H1 (cell line): ENCODE measurements around the gene TMEM45A. TPM values are rescaled to one million over a fixed set of nuclear protein-coding genes. Genes with fewer than 3 reads are reported as not detected.

Source experiments
- CTCF ChIA-PET: fragments of 300-600 bp; sonication (Branson Sonifier 250); formaldehyde crosslinking; loops from one replicate; lab custom pipeline; 2021; ENCODE audit not compliant: partially characterized antibody; lab: Charles Lee
- POLR2A ChIA-PET: fragments of 300-600 bp; sonication (Branson Sonifier 250); formaldehyde crosslinking; loops from one replicate; lab custom pipeline; 2021; ENCODE audit warnings: inconsistent platforms; ENCODE audit not compliant: partially characterized antibody; lab: Charles Lee
- DNase-seq, 2 experiments: peaks; one replicate each; pipeline versions ENCODE4 v3.0.0 to v3.0.0-alpha.2; 2010 to 2022; ENCODE audit warnings: low spot score in 2 of 2, low read depth in 1 of 2, mixed read lengths in 1 of 2
- FAIRE-seq: peaks from 2 replicates; lab custom pipeline; 2011; peaks lifted over from hg19 to GRCh38; lab: Jason Lieb, UNC
- H2AFZ ChIP-seq: 2 replicates; pipeline ENCODE4 v1.8.1; 2012; ENCODE audit warnings: low read length, inconsistent platforms
- H2AK5ac ChIP-seq: 2 replicates; pipeline ENCODE4 v1.6.1; 2013; ENCODE audit warnings: low read depth, low read length
- H2BK120ac ChIP-seq: replicated peaks from 2 replicates; pipeline ENCODE3; 2013; ENCODE audit warnings: low read depth, low read length, inconsistent platforms
- H2BK12ac ChIP-seq: 2 replicates; pipeline ENCODE4 v1.6.1; 2013; ENCODE audit warnings: low read depth, low read length
- H2BK15ac ChIP-seq: 2 replicates; pipeline ENCODE4 v1.6.1; 2013; ENCODE audit warnings: low read length
- H2BK20ac ChIP-seq: 2 replicates; pipeline ENCODE4 v1.6.1; 2013; ENCODE audit warnings: low read length
- H2BK5ac ChIP-seq: 2 replicates; pipeline ENCODE4 v1.6.1; 2013; ENCODE audit warnings: low read depth, low read length
- H3K14ac ChIP-seq: 2 replicates; pipeline ENCODE4 v1.6.1; 2013; ENCODE audit warnings: inconsistent platforms; ENCODE audit not compliant: insufficient read length
- H3K18ac ChIP-seq: 2 replicates; pipeline ENCODE4 v1.6.1; 2013; ENCODE audit warnings: low read length; ENCODE audit errors: extremely low read depth
- H3K23ac ChIP-seq: 2 replicates; pipeline ENCODE4 v1.6.1; 2013; ENCODE audit warnings: inconsistent platforms; ENCODE audit not compliant: insufficient read length
- H3K23me2 ChIP-seq: 2 replicates; pipeline ENCODE4 v1.6.1; 2013; ENCODE audit warnings: low read depth, low read length
- H3K27ac ChIP-seq: 2 replicates; pipeline ENCODE4 v1.6.1; 2011; ENCODE audit warnings: low read depth, low read length, inconsistent platforms
- H3K27me3 ChIP-seq, 4 experiments: replicated peaks in 1 of 4; 1 replicate in 1 of 4; 2 replicates in 3 of 4; pipeline versions ENCODE4 v1.6.1 to v1.8.1; 2011 to 2013; ENCODE audit warnings: low read length in 3 of 4, mild to moderate bottlenecking in 3 of 4, inconsistent platforms in 2 of 4, mixed read lengths in 2 of 4, moderate library complexity in 1 of 4; ENCODE audit not compliant: control insufficient read depth in 3 of 4, insufficient read depth in 3 of 4; ENCODE audit errors: extremely low read depth in 1 of 4
- H3K36me3 ChIP-seq, 4 experiments: 2 replicates each; pipeline versions ENCODE4 v1.6.1 to v1.8.1; 2011 to 2013; ENCODE audit warnings: mild to moderate bottlenecking in 4 of 4, low read length in 3 of 4, moderate library complexity in 2 of 4, control low read depth in 1 of 4, inconsistent platforms in 1 of 4; ENCODE audit not compliant: insufficient read depth in 4 of 4, control insufficient read depth in 2 of 4
- H3K4ac ChIP-seq: replicated peaks from 2 replicates; pipeline ENCODE3; 2013; ENCODE audit warnings: low read length, low read depth, mixed read lengths, inconsistent platforms; ENCODE audit not compliant: insufficient read length
- H3K4me1 ChIP-seq, 4 experiments: replicated peaks in 1 of 4; 1 replicate in 1 of 4; 2 replicates in 3 of 4; pipeline versions ENCODE4 v1.6.1 to v1.8.1; 2011 to 2013; ENCODE audit warnings: low read length in 3 of 4, inconsistent platforms in 2 of 4, mixed read lengths in 1 of 4; ENCODE audit not compliant: insufficient read depth in 4 of 4, control insufficient read depth in 3 of 4
- H3K4me2 ChIP-seq, 2 experiments: 2 replicates each; pipeline versions ENCODE4 v1.6.1 to v1.8.1; 2011 to 2013; ENCODE audit warnings: low read depth in 2 of 2, low read length in 2 of 2, control low read depth in 1 of 2, inconsistent platforms in 1 of 2, mild to moderate bottlenecking in 1 of 2; ENCODE audit not compliant: insufficient read depth in 1 of 2
- H3K4me3 ChIP-seq, 4 experiments: fragments of 200-600, 300-600 bp in 1 of 4; sonication (generic), shearing (Covaris generic), sonication (Bioruptor Twin) in 1 of 4; 2 replicates each; pipeline versions ENCODE4 v1.5.1 to v1.8.1; 2011 to 2016; ENCODE audit warnings: low read length in 4 of 4, low read depth in 3 of 4, control low read depth in 2 of 4, inconsistent platforms in 2 of 4, mild to moderate bottlenecking in 2 of 4, mixed read lengths in 1 of 4, moderate library complexity in 1 of 4; ENCODE audit not compliant: insufficient read depth in 2 of 4; ENCODE audit errors: extremely low read depth in 1 of 4
- H3K56ac ChIP-seq: replicated peaks from 2 replicates; pipeline ENCODE3; 2013; ENCODE audit warnings: low read depth, mild to moderate bottlenecking, mixed read lengths, low read length, inconsistent platforms; ENCODE audit not compliant: insufficient read length
- H3K79me1 ChIP-seq: 2 replicates; pipeline ENCODE4 v1.6.1; 2013; ENCODE audit warnings: low read depth, low read length, control low read depth
- H3K79me2 ChIP-seq, 2 experiments: 2 replicates each; pipeline versions ENCODE4 v1.6.1 to v1.8.1; 2012 to 2013; ENCODE audit warnings: low read length in 2 of 2, mild to moderate bottlenecking in 2 of 2, inconsistent platforms in 1 of 2; ENCODE audit not compliant: insufficient read depth in 2 of 2, control insufficient read depth in 1 of 2
- H3K9ac ChIP-seq, 4 experiments: replicated peaks in 1 of 4; 1 replicate in 1 of 4; 2 replicates in 3 of 4; pipeline versions ENCODE4 v1.6.1 to v1.8.1; 2011 to 2013; ENCODE audit warnings: low read depth in 3 of 4, low read length in 3 of 4, control low read depth in 2 of 4, mild to moderate bottlenecking in 2 of 4, moderate library complexity in 2 of 4, inconsistent platforms in 1 of 4; ENCODE audit errors: extremely low read depth in 1 of 4
- H3K9me3 ChIP-seq, 2 experiments: 2 replicates each; pipeline versions ENCODE4 v1.6.1 to v1.8.1; 2012 to 2013; ENCODE audit warnings: mild to moderate bottlenecking in 2 of 2, moderate library complexity in 2 of 2, control low read depth in 1 of 2, inconsistent platforms in 1 of 2, low read depth in 1 of 2, low read length in 1 of 2, mixed read lengths in 1 of 2; ENCODE audit not compliant: insufficient read depth in 2 of 2
- H4K20me1 ChIP-seq, 2 experiments: replicated peaks in 1 of 2; 2 replicates each; pipeline versions ENCODE3 to v1.8.1; 2011 to 2013; ENCODE audit warnings: inconsistent platforms in 2 of 2, low read length in 2 of 2, mild to moderate bottlenecking in 1 of 2; ENCODE audit not compliant: insufficient read depth in 2 of 2, control insufficient read depth in 1 of 2
- H4K5ac ChIP-seq: 2 replicates; pipeline ENCODE4 v1.6.1; 2013; ENCODE audit warnings: low read length, low read depth, mixed read lengths, inconsistent platforms; ENCODE audit not compliant: insufficient read length
- H4K8ac ChIP-seq: 2 replicates; pipeline ENCODE4 v1.8.0; 2013; ENCODE audit warnings: mild to moderate bottlenecking, moderate library complexity, low read length, inconsistent platforms; ENCODE audit not compliant: insufficient read depth; ENCODE audit errors: extremely low read depth
- H4K91ac ChIP-seq: replicated peaks from 2 replicates; pipeline ENCODE3; 2013; ENCODE audit warnings: low read length, mixed read lengths, inconsistent platforms; ENCODE audit not compliant: insufficient read length
- BCL11A ChIP-seq, 2 experiments: IDR thresholded peaks; one replicate each; pipeline ENCODE4 v1.6.1; 2011; ENCODE audit warnings: low read depth in 2 of 2, low read length in 2 of 2, mild to moderate bottlenecking in 2 of 2
- WGBS, 2 experiments: shearing (Covaris generic) in 1 of 2; methylation state at CpG; one replicate each; pipeline versions ENCODE4 v1.1.6 to v1.1.7; 2013 to 2015; ENCODE audit warnings: low lambda C conversion rate in 2 of 2, mixed read lengths in 2 of 2, inconsistent platforms in 1 of 2, low coverage in 1 of 2, missing lambda C conversion rate in 1 of 2; ENCODE audit not compliant: insufficient replicate concordance in 2 of 2, insufficient coverage in 1 of 2, insufficient read length in 1 of 2; ENCODE audit errors: extremely low coverage in 1 of 2, missing lambda C conversion rate in 1 of 2; 5-methylcytosine and 5-hydroxymethylcytosine counted together
- polyA plus RNA-seq, 7 experiments: library from polyadenylated mRNA; depleted of rRNA in 3 of 7; stranded (reverse) in 5 of 7; unstranded in 2 of 7; fragments of >200 nt in 5 of 7; fragments of 200-250 nt in 2 of 7; gene quantifications; 1 replicate in 5 of 7; 2 replicates in 1 of 7; 4 replicates in 1 of 7; pipeline versions ENCODE4 v1.2.1 to v1.2.3, GENCODE V29; 2011 to 2013; ENCODE audit warnings: missing spikeins in 2 of 7, mixed read lengths in 2 of 7
- total RNA-seq: library from RNA; stranded (reverse); fragmentation: NEBNext Ultra II Directional; extraction: Animal tissue kit (Norgen Biotek cat#: 25700); gene quantifications from 2 replicates; pipeline ENCODE4 v1.2.1, GENCODE V29; 2021

TMEM45A gene
- total and polyA plus RNA-seq, 2 of the 8 experiments (the other 6 are each of a cell fraction or from before 2014, with no cell fraction given): 12.9 to 14.2 TPM

DNA sequence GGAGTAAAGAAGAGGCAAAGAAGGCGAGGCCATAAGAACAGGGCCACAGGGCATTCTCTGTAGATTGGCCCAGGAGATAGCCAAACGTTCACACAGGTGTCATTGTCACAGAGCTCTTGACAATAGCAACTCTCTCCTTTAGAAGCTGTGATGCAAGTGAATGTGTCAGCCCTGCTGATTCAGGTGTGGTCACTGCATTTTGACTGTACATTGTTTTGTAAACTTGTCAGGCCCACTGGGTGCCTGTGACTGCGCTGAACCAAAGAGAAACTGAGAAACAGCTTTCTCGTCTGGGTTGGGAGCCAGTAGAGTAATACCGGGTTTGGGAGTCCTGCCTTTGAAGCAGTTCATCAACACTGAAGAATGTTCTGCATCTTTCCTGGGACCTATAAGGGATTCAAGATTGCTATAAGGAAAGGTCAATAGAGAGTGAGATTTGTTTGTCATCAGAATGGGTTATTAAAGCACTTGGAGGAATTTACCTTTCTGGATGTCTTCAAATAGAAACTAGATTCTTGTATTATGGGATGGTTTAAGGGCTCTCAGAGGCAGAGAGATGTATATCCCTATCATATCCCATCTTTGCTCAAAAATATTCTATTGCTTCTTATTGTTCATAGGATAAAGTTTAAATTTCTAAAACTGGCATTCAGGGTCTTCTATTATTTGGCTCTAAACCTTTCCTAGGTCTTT, 45.4 kb downstream of the TMEM45A start:
- H2AFZ ChIP-seq: no peak overlapping the region
- CTCF ChIA-PET: no interaction called here
- no peak for FAIRE-seq

More for the DNA sequence above, 45.4 kb downstream of the TMEM45A start:
- Histone ChIP-seq H4K5ac (no peak overlapping the region), H2BK20ac (no peak overlapping the region), H2BK12ac (no peak overlapping the region), H3K9me3 (no peaks in the 10 kb centered on the region), H3K4me1 (no peaks in the 10 kb centered on the region), H3K4me3 (no peak overlapping the region), H3K79me2 (no peaks in the 10 kb centered on the region), H2BK5ac (no peak overlapping the region), H3K79me1 (no peaks in the 10 kb centered on the region), H4K20me1 (no peaks in the 10 kb centered on the region), H4K91ac (no peak overlapping the region), H4K8ac (no peak overlapping the region), H2BK15ac (no peak overlapping the region), H3K18ac (no peak overlapping the region), H3K4ac (no peak overlapping the region), H3K4me2 (no peak overlapping the region), H3K23ac (no peak overlapping the region), H3K36me3 (no peaks in the 10 kb centered on the region), H3K14ac (no peak overlapping the region), H3K56ac (no peak overlapping the region), H3K27ac (no peak overlapping the region), H2BK120ac (no peak overlapping the region), H2AK5ac (no peak overlapping the region), H3K23me2 (no peaks in the 10 kb centered on the region), H3K27me3 (no peaks in the 10 kb centered on the region), H3K9ac (no peak overlapping the region)
- no peak for TF ChIP-seq BCL11A (IDR thresholded peaks at IDR 0.05; ENCODE audit: low read depth in 2 of 2, low read length in 2 of 2)
- 92% methylated on average over 5 of the region's 5 CpGs; no CpG with 5 or more reads in 1 of the 2 experiments for WGBS, 2 experiments
- POLR2A ChIA-PET: no interaction called here
- DNase-seq: no peak
